H1 (cell line): ENCODE measurements around the gene SPACA9.

Source experiments
- HDAC6 ChIP-seq: IDR thresholded peaks from one replicate; pipeline ENCODE4 v1.7.1; 2012; ENCODE audit warnings: low read depth, mild to moderate bottlenecking, inconsistent platforms, low read length, moderate library complexity
- POLR2A ChIP-seq, 2 experiments: IDR thresholded peaks; 1 replicate in 1 of 2; 2 replicates in 1 of 2; pipeline ENCODE4 v1.6.1; 2011; ENCODE audit warnings: low read depth in 2 of 2, low read length in 2 of 2, mild to moderate bottlenecking in 2 of 2; ENCODE audit errors: control extremely low read depth in 1 of 2
- SRF ChIP-seq: IDR thresholded peaks from 2 replicates; pipeline ENCODE4 v1.6.1; 2011; ENCODE audit warnings: mild to moderate bottlenecking, low read depth, low read length, moderate library complexity
- TEAD4 ChIP-seq: IDR thresholded peaks from 2 replicates; pipeline ENCODE4 v1.6.1; 2012; ENCODE audit warnings: low read depth, low read length, inconsistent platforms, mixed read lengths
- TF ChIP-seq, protein P1 (sequence below), 3 experiments: IDR thresholded peaks; 1 replicate in 2 of 3; 2 replicates in 1 of 3; pipeline versions ENCODE4 v1.5.1 to v1.6.1; 2011; ENCODE audit warnings: low read length in 3 of 3, mild to moderate bottlenecking in 3 of 3, inconsistent platforms in 2 of 3, low read depth in 1 of 3, moderate library complexity in 1 of 3; ENCODE audit not compliant: insufficient read depth in 1 of 3; ENCODE audit errors: control extremely low read depth in 1 of 3

- TF ChIP-seq HDAC6 = no peak
- no peak for TF ChIP-seq SRF
- TF ChIP-seq TEAD4 = no peak
- TF ChIP-seq, protein P1, sequence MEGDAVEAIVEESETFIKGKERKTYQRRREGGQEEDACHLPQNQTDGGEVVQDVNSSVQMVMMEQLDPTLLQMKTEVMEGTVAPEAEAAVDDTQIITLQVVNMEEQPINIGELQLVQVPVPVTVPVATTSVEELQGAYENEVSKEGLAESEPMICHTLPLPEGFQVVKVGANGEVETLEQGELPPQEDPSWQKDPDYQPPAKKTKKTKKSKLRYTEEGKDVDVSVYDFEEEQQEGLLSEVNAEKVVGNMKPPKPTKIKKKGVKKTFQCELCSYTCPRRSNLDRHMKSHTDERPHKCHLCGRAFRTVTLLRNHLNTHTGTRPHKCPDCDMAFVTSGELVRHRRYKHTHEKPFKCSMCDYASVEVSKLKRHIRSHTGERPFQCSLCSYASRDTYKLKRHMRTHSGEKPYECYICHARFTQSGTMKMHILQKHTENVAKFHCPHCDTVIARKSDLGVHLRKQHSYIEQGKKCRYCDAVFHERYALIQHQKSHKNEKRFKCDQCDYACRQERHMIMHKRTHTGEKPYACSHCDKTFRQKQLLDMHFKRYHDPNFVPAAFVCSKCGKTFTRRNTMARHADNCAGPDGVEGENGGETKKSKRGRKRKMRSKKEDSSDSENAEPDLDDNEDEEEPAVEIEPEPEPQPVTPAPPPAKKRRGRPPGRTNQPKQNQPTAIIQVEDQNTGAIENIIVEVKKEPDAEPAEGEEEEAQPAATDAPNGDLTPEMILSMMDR (IDR thresholded peaks at IDR 0.05; ENCODE audit: control extremely low read depth in 1 of 3, insufficient read depth in 1 of 3, low read depth in 1 of 3, low read length in 3 of 3) = no peak
- no peak for TF ChIP-seq POLR2A (IDR thresholded peaks at IDR 0.05; ENCODE audit: control extremely low read depth in 1 of 2, low read depth in 2 of 2, low read length in 2 of 2)
These were observed at the start of gene SPACA9 for GRCh38 chr9:132878695-132879456.
